Activated CD4-positive, alpha-beta T cell treated with anti-CD3 and anti-CD28 coated beads for 36 hours (primary cell): ENCODE measurements around the gene TNFAIP8. TPM values are rescaled to one million over a fixed set of nuclear protein-coding genes. Genes with fewer than 3 reads are reported as not detected.

Experiments used
- ATAC-seq: fragments of 200-7000 bp; cut with Tn5 transposase; one replicate; pipeline ENCODE4 v1.10.0; 2021; ENCODE audit warnings: mild to moderate bottlenecking, moderate library complexity
- CTCF ChIA-PET: fragments of 350-600 bp; sonication (Branson Sonifier 250); formaldehyde crosslinking; loops from one replicate; lab custom pipeline; 2021; ENCODE audit warnings: antibody characterized with exemption; lab: Charles Lee
- POLR2A ChIA-PET: fragments of 350-600 bp; sonication (Branson Sonifier 250); formaldehyde crosslinking; loops from one replicate; lab custom pipeline; 2021; ENCODE audit warnings: antibody characterized with exemption, inconsistent platforms; lab: Charles Lee
- DNase-seq: peaks from one replicate; pipeline ENCODE4 v3.0.0-alpha.2; 2020
- H3K27ac Mint-ChIP-seq: one replicate; pipeline ENCODE4 v1.8.0; 2021; ENCODE audit warnings: mixed read lengths
- H3K27me3 Mint-ChIP-seq: one replicate; pipeline ENCODE4 v1.8.0; 2021; ENCODE audit warnings: mixed read lengths
- H3K36me3 Mint-ChIP-seq: one replicate; pipeline ENCODE4 v1.8.0; 2021; ENCODE audit warnings: low read depth, mixed read lengths
- H3K4me1 Mint-ChIP-seq: one replicate; pipeline ENCODE4 v1.8.0; 2021; ENCODE audit warnings: mixed read lengths
- H3K4me3 Mint-ChIP-seq: one replicate; pipeline ENCODE4 v1.8.0; 2021; ENCODE audit warnings: mild to moderate bottlenecking, moderate library complexity, mixed read lengths
- H3K9me3 Mint-ChIP-seq: one replicate; pipeline ENCODE4 v1.8.0; 2021; ENCODE audit warnings: low read depth, mixed read lengths
- intact Hi-C, 2 experiments: fragments of 100-400 bp; cut with DNase I in 1 of 2; cut with micrococcal nuclease in 1 of 2; formaldehyde crosslinking; loops; one replicate each; pipeline versions ENCODE4 v1.14.2 to v1.15.1; 2022 to 2024; cut with DNase I, micrococcal nuclease
- total RNA-seq, 2 experiments: library from RNA; stranded (reverse); gene quantifications; one replicate each; pipeline ENCODE4 v1.2.3, GENCODE V29; 2021

Gene TNFAIP8
- total RNA-seq, 2 experiments from 2014 or later: 166 to 171 TPM

- ATAC-seq: peak; percentile 58
- DNase-seq: peak; percentile 80
- POLR2A ChIA-PET: interaction anchor here (0.7 to 1.7 kb wide), 3 partner anchors 12 to 27 kb away, joined by 3 to 4 read pairs (median 3); partner anchors contain the start of gene TNFAIP8
- H3K27ac Mint-ChIP-seq: peak overlapping the region; percentile 98
- intact Hi-C loops: loop anchor here (1.0 to 2.0 kb wide), 3 partner anchors 14 to 68 kb away; no protein-coding TSS in a partner anchor
- CTCF ChIA-PET: interaction anchor here (1.0 to 3.0 kb wide), 7 partner anchors 8 to 69 kb away, joined by 3 to 9 read pairs (median 5); no protein-coding TSS in a partner anchor
- peaks cover 22% of the 10 kb centered on the region for H3K36me3 Mint-ChIP-seq
- H3K27me3 Mint-ChIP-seq: no peaks in the 10 kb centered on the region
- H3K4me1 Mint-ChIP-seq: peaks cover 96% of the 10 kb centered on the region
- no peaks in the 10 kb centered on the region for H3K9me3 Mint-ChIP-seq
- H3K4me3 Mint-ChIP-seq: peak overlapping the region; percentile 45
Measured at GRCh38 chr5:119328753-119329602, 26.8 kb upstream of the TNFAIP8 start.

DNA sequence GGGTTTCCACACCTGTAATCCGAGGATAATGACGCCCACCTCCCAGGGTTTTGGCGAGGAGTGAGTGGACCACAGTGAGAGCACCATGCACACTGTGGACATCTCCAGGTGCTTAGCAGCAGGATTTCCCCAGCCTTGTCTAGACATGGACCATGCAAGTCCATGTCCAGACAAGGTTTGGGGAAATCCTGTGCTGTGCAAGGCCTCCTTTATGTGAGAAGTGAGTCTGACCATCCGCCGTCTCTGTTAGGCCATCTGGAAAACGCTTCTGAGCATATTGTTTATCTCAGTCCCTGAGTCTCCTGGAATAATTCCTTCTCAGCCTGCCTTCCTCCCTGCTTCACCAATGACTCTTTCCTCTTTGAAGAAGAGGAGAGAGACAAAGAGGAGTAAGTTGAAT lies 26.2 kb upstream of the TNFAIP8 start:
- ChIA-PET POLR2A (interaction anchor here (1.4 kb wide), 1 partner anchor 14 kb away, joined by 3 read pairs; no protein-coding TSS in a partner anchor), CTCF (interaction anchor here (1.0 to 3.0 kb wide), 5 partner anchors 12 to 62 kb away, joined by 3 to 9 read pairs (median 4); no protein-coding TSS in a partner anchor)
- ATAC-seq: no peak
- Mint-ChIP-seq H3K27ac (peak overlapping the region; percentile 98), H3K4me3 (peak overlapping the region; percentile 45), H3K9me3 (no peaks in the 10 kb centered on the region), H3K4me1 (peaks cover 94% of the 10 kb centered on the region), H3K27me3 (no peaks in the 10 kb centered on the region), H3K36me3 (peaks cover 22% of the 10 kb centered on the region)
- no peak for DNase-seq
- intact Hi-C loops: loop anchor here (1.0 to 2.0 kb wide), 2 partner anchors 55 to 68 kb away; no protein-coding TSS in a partner anchor

- peak; percentile 70 for DNase-seq
- peaks cover 96% of the 10 kb centered on the region for H3K4me1 Mint-ChIP-seq
- POLR2A ChIA-PET: interaction anchor here (0.6 to 1.4 kb wide), 3 partner anchors 13 to 30 kb away, joined by 3 to 4 read pairs (median 3); no protein-coding TSS in a partner anchor
- H3K27me3 Mint-ChIP-seq: no peaks in the 10 kb centered on the region
- peaks cover 24% of the 10 kb centered on the region for H3K36me3 Mint-ChIP-seq
- H3K9me3 Mint-ChIP-seq: no peaks in the 10 kb centered on the region
- intact Hi-C loops: loop anchor here in 1 of 2 experiments (1.0 kb wide), 1 partner anchor 67 kb away; no protein-coding TSS in a partner anchor
- H3K4me3 Mint-ChIP-seq: peak overlapping the region; percentile 45
- peak; percentile 15 for ATAC-seq
- peak overlapping the region; percentile 98 for H3K27ac Mint-ChIP-seq
- CTCF ChIA-PET: interaction anchor here (1.0 to 3.0 kb wide), 7 partner anchors 10 to 63 kb away, joined by 3 to 9 read pairs (median 4); no protein-coding TSS in a partner anchor
Measured at GRCh38 chr5:119330367-119331183, 25.2 kb upstream of the TNFAIP8 start.

GRCh38 chr5:119331566-119332095 lies 24.2 kb upstream of the TNFAIP8 start:
- Mint-ChIP-seq H3K9me3 (no peaks in the 10 kb centered on the region), H3K4me1 (peaks cover 96% of the 10 kb centered on the region), H3K27ac (peak overlapping the region; percentile 98), H3K27me3 (no peaks in the 10 kb centered on the region), H3K4me3 (peak overlapping the region; percentile 0), H3K36me3 (peaks cover 26% of the 10 kb centered on the region)
- ATAC-seq: no peak
- ChIA-PET POLR2A (interaction anchor here (0.9 kb wide), 1 partner anchor 62 kb away, joined by 3 read pairs; no protein-coding TSS in a partner anchor), CTCF (interaction anchor here (1.3 to 2.1 kb wide), 3 partner anchors 9 to 63 kb away, joined by 4 to 7 read pairs (median 6); no protein-coding TSS in a partner anchor)
- intact Hi-C loops: loop anchor here (2.0 kb wide), 2 partner anchors 35 to 37 kb away; no protein-coding TSS in a partner anchor
- no peak for DNase-seq

DNA sequence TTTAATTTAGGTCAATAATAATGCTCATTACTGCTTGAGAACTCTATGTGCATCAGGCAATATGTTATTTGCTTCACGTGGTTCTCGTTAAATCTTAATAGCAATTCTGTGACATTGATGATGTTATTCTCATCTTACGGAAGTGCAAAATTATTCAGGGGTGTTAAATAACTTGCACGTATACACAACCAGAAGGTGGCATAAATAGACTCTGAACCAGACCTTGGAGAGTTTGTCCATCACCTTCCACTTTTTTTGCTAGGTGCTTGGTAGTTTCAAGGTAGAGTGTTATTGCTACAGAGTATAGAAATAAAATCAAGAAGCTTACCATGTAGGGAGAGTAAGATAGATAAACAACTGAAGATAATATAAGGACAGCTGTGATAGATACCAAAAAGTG lies 23.6 kb upstream of the TNFAIP8 start:
- Mint-ChIP-seq H3K36me3 (peaks cover 30% of the 10 kb centered on the region), H3K27me3 (no peaks in the 10 kb centered on the region), H3K27ac (peak overlapping the region; percentile 98), H3K4me3 (peak overlapping the region; percentile 72), H3K4me1 (peaks cover 96% of the 10 kb centered on the region), H3K9me3 (no peaks in the 10 kb centered on the region)
- ATAC-seq (no peak), DNase-seq (no peak)
- intact Hi-C loops: loop anchor here (2.0 kb wide), 2 partner anchors 35 to 37 kb away; no protein-coding TSS in a partner anchor
- ChIA-PET POLR2A (interaction anchor here (0.9 to 1.0 kb wide), 2 partner anchors 9 to 62 kb away, joined by 3 read pairs; no protein-coding TSS in a partner anchor), CTCF (interaction anchor here (2.1 kb wide), 2 partner anchors 9 to 64 kb away, joined by 6 to 7 read pairs; no protein-coding TSS in a partner anchor)

- Mint-ChIP-seq H3K9me3 (no peaks in the 10 kb centered on the region), H3K36me3 (peaks cover 30% of the 10 kb centered on the region), H3K4me1 (peaks cover 96% of the 10 kb centered on the region), H3K4me3 (peak overlapping the region; percentile 72), H3K27ac (peak overlapping the region; percentile 98), H3K27me3 (no peaks in the 10 kb centered on the region)
- intact Hi-C loops: loop anchor here (1.0 to 2.0 kb wide), 3 partner anchors 8 to 36 kb away; no protein-coding TSS in a partner anchor
- ChIA-PET POLR2A (interaction anchor here (0.9 to 2.9 kb wide), 11 partner anchors 10 to 262 kb away, joined by 3 to 21 read pairs (median 5); partner anchors contain the start of gene DMXL1), CTCF (interaction anchor here (0.6 to 2.7 kb wide), 10 partner anchors 8 to 267 kb away, joined by 3 to 14 read pairs (median 6); no protein-coding TSS in a partner anchor)
- DNase-seq (no peak), ATAC-seq (no peak)
Measured at GRCh38 chr5:119332978-119333401, 22.8 kb upstream of the TNFAIP8 start.

DNA sequence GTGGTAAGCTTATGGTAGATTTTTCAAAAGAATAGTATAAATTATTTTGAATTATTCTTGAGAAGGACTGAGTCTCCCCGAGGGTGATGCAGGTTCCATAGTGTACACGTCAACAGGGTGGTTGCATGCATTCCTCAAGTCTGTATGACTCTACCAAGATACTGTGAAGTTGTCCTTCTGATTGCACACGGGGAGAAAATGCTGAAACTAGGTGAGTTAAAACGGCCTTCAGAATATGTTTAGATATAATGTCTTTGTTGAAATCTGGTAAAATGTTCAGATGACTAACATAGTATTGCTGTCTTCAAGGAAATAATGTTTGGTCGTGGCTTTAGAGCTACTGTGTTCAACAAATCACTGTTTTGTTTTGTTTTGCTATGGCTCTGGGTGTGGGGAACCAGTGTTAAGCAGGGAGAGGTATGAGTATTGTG lies 22.4 kb upstream of the TNFAIP8 start:
- DNase-seq (peak; percentile 60), ATAC-seq (peak; percentile 59)
- H3K27ac Mint-ChIP-seq: peak overlapping the region; percentile 98
- peaks cover 96% of the 10 kb centered on the region for H3K4me1 Mint-ChIP-seq
- no peaks in the 10 kb centered on the region for H3K9me3 Mint-ChIP-seq
- peak overlapping the region; percentile 72 for H3K4me3 Mint-ChIP-seq
- H3K27me3 Mint-ChIP-seq: no peaks in the 10 kb centered on the region
- peaks cover 30% of the 10 kb centered on the region for H3K36me3 Mint-ChIP-seq
- CTCF ChIA-PET: interaction anchor here (0.6 to 4.4 kb wide), 11 partner anchors 8 to 268 kb away, joined by 3 to 17 read pairs (median 6); no protein-coding TSS in a partner anchor
- intact Hi-C loops: loop anchor here (1.0 to 2.0 kb wide), 3 partner anchors 8 to 35 kb away; no protein-coding TSS in a partner anchor
- POLR2A ChIA-PET: interaction anchor here (0.6 to 2.9 kb wide), 12 partner anchors 10 to 263 kb away, joined by 3 to 21 read pairs (median 6); partner anchors contain the start of gene DMXL1

DNA sequence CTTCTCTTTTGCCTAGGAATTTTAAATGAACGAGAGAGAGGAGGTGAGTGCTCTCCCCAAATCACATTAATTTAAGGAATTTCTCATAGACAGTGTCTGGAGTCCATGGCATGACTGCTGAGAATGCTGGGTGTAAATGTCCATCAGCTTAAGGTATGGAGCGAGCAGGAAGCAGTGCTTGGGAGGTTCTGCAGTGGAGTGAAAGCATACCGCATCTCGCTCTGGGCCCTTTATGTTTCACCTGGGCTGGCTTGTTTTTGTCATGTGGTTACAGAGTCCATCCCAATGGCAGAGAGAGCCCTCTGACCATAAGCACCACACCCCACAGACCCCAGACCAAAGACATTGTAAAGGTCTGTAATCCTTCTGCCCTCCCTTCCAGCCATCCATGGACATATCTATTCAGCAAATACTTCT lies 20.6 kb upstream of the TNFAIP8 start:
- Mint-ChIP-seq H3K4me3 (peak overlapping the region; percentile 72), H3K36me3 (peaks cover 27% of the 10 kb centered on the region), H3K27ac (peak overlapping the region; percentile 94), H3K9me3 (no peaks in the 10 kb centered on the region), H3K27me3 (no peaks in the 10 kb centered on the region), H3K4me1 (peaks cover 96% of the 10 kb centered on the region)
- no peak for ATAC-seq
- intact Hi-C loops: loop anchor here in 1 of 2 experiments (5.0 kb wide), 1 partner anchor 348 kb away; the partner anchor contains the start of gene DTWD2
- ChIA-PET CTCF (interaction anchor here (0.5 to 4.4 kb wide), 15 partner anchors 8 to 77 kb away, joined by 3 to 17 read pairs (median 4); no protein-coding TSS in a partner anchor), POLR2A (interaction anchor here (1.0 to 2.9 kb wide), 4 partner anchors 12 to 67 kb away, joined by 3 to 21 read pairs (median 3); no protein-coding TSS in a partner anchor)
- no peak for DNase-seq

GRCh38 chr5:119336262-119336661 lies 19.6 kb upstream of the TNFAIP8 start:
- Mint-ChIP-seq H3K27me3 (no peaks in the 10 kb centered on the region), H3K27ac (peak overlapping the region; percentile 94), H3K9me3 (no peaks in the 10 kb centered on the region), H3K4me1 (peaks cover 96% of the 10 kb centered on the region), H3K36me3 (peaks cover 24% of the 10 kb centered on the region), H3K4me3 (peak overlapping the region; percentile 55)
- ChIA-PET CTCF (interaction anchor here (0.7 to 4.4 kb wide), 18 partner anchors 8 to 75 kb away, joined by 3 to 17 read pairs (median 4); partner anchors contain the start of gene TNFAIP8), POLR2A (interaction anchor here (0.5 to 1.8 kb wide), 4 partner anchors 13 to 68 kb away, joined by 4 to 5 read pairs (median 5); no protein-coding TSS in a partner anchor)
- intact Hi-C loops: loop anchor here in 1 of 2 experiments (5.0 kb wide), 1 partner anchor 349 kb away; the partner anchor contains the start of gene DTWD2
- DNase-seq: no peak
- ATAC-seq: no peak
